ENCODE data around the gene CD5L.
A peak's percentile ranks its signal among the peaks of the same experiment; 100 is the strongest.

Gene CD5L

GRCh38 chr1:157841708-157842107 lies at the start of gene CD5L:
CD5L (minus strand) TSS chr1:157841808; CDS start chr1:157841701, 107 bp downstream.
- ATAC-seq (no peak), DNase-seq (no peak)

DNA sequence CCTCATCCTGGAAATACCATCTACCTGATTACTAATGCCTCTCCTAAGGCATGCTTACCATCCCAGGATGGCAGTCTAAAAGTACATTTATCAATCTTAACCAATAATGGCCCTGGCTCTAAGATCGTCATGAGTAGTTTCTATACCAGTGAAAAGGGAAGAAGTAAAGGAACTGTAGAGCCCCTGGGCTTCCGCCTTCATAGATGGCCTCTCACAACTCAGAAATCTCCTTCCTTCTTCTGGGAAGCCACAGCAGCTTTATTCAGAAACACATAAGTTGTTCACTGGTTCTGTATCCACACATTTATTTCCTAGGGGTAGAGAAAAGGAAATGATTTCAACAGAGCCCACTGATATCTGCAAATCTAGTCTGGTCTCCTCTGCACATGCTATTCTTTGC lies 41.0 kb upstream of the CD5L start:
- ATAC-seq (no peak), DNase-seq (no peak)

DNA sequence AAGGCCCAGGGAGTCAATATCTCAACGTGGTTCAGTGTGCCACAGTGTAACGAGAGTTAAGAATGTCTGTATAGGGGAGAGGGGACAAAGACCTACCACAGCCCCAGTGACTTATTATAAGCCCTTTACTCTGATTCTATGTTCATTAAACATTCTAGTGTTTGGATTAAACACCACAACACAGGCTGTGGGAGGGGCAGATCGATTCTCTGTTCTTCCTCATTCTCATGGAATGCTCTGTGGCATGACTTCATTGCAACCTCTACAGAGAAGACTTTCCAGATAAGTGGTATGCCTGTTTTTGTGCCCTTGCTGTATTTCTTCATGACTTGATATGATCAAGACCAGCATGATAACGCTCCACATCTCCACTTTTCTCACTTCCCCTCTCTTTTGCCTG lies 39.0 kb upstream of the CD5L start:
- no peak for DNase-seq
- ATAC-seq, result no peak

DNA sequence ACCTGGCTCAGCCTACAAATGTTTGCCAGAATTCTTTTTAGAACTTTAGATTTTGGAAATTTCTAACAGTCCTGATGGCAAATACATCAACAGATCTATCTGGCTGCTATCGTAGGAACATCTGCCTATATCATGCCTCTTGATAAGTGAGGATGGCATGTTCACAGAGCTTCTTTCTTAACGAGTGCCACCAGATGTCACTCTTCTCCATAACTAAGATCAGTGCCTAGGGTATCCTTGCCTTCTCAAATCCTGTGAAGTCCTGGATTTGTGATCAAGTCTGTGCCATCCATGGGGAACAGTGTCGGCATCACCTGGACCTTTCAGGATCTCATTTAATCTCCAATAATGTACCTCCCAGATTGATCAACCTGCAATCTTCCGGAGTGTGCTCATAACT lies 36.5 kb upstream of the CD5L start:
- DNase-seq, result no peak
- no peak for ATAC-seq

DNA sequence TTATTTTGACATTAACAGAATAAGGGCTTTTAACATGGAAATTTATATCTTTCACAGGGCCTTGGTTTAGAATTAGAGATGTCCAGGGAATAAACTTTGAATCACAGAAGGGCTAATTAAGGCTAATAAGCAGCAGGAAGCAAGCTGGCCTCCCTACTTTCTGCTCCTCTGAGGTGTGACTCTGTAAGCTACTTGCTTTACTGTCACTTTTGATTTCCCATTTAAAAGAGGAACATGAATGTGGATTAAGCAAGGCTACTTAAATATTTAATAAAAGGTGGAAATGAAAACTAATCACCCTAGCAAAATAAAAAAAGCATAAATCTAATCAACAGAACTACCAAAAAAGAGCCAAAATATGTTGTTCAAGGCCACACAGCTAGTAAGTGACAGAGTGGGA lies 28.9 kb upstream of the CD5L start:
- ATAC-seq (no peak), DNase-seq (no peak)

GRCh38 chr1:157868654-157869053 lies 27.0 kb upstream of the CD5L start:
- ATAC-seq (no peak), DNase-seq (no peak)

GRCh38 chr1:157862114-157863070 lies 20.8 kb upstream of the CD5L start:
- no peak for DNase-seq
- no peak for ATAC-seq

- no peak for ATAC-seq
Observed at GRCh38 chr1:157856538-157856937, 14.9 kb upstream of the CD5L start.

GRCh38 chr1:157852476-157852875 lies 10.9 kb upstream of the CD5L start:
- ATAC-seq (no peak), DNase-seq (no peak)

More at GRCh38 chr1:157856538-157856937, 14.9 kb upstream of the CD5L start:
- DNase-seq, result no peak

GRCh38 chr1:157849229-157849875 lies 7.7 kb upstream of the CD5L start:
- no peak for DNase-seq
- no peak for ATAC-seq

DNA sequence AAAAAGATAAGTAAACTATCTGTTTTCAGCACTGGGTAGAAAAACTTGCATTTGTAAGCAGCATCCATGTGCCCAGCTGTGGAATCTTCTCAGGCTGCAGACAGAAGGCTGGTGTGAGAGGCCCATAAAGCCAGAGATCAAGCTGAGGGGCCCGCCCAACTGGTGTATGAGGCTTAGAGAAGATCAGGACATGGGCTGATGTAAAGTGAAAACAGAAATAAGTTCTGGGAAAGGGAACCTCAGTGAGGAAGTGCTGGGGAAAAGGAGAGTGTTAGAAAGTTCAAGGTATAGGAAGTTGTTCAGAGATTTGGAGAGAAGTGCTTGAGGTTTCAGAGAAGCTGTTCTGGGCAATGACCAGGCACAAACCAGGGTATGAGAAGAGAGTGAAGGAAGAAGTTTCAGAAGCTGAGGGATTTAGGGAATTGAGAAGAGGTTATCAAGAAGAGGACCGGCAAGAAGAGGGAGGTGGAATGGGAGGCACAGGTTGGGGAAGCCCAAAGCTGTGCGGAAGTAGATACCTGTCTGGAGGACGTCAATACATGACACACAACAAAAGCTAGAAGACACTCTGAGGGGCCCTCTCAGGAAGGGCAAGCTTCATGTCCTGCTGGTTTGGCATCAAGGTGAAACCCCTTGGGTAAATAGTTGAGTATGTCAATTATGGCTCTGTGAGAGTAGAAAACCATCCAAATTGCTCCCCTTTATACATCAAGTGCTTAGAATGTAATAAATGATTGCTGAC lies 2.7 kb upstream of the CD5L start:
- ATAC-seq (no peak), DNase-seq (no peak)

- DNase-seq, result no peak
Observed at GRCh38 chr1:157842939-157843338, 1.3 kb upstream of the CD5L start.

DNA sequence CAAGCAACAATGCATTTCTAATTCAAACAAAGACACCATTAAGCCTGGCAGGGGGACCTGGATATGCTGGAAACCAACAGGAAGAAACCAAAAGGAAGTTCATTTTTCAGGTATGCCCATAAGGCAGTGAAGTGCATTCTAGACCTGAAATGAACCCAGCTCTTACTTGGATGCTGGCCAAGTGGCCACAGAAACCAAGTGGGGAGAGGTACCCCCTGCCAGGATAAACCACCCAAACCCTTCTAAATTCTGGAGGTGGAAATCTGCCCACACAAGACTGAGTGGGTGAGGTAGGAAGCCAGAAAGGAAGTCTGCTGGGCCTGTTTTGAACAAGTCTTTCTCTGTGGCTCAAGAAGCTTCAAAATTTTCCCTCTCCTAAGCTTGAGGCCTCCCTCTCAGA lies 2.6 kb downstream of the CD5L start:
- no peak for DNase-seq
- ATAC-seq, result no peak

More at GRCh38 chr1:157842939-157843338, 1.3 kb upstream of the CD5L start:
- ATAC-seq, result no peak

- ATAC-seq (no peak), DNase-seq (no peak)
Observed at GRCh38 chr1:157834430-157834829, 7.2 kb downstream of the CD5L start.

GRCh38 chr1:157833145-157833544 lies 8.5 kb downstream of the CD5L start:
- ATAC-seq, result no peak
- DNase-seq, result no peak

DNA sequence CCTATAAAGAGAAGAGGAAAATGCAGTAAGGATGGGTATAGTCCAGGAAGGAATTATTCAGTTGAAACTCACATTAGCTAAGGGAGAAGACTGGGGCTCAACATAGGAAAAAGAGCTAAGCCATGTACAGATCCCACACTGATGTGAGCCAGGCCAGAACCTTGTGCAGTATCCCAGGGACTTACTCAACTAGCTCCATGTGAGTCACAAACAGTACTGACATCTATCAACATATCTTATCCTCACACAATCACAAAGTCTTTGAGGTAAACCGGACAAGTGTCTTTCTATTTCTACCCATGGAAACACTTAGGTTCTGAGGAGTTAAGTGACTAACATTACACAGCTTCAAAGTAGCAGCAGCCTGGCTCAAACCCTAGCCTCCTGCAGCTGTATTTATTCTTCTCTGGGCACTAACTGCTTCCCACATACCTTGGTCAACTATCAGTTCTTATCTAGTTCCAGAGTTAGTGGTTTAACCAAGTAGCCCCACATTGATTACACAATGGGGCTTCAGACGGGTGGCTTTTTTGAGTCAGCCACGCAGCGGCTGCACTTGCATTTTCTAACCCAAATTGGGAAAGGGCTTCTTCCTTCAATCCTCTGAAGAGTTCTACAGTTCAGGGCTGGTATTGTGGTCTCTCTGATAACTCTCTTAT lies 9.5 kb downstream of the CD5L start:
- peak; percentile 34 for ATAC-seq
- no peak for DNase-seq

DNA sequence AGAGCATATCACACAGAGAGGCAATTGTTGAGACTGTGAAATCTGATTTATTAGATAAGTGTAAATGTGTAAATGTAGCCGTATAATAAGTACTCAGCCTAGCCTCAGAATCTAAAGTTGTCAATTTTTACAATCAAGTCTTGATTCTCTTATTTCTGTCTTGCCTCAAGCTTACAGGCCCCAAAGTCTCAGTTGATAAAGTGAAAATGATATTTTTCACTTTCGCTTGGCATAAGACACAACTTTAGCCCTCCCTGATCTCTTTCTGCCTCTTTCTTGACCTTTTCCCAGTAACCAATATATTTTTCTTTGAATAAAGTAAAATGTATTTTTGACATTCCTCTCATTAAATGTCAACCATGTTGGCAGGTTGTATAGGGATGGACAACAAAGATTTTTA lies 10.7 kb downstream of the CD5L start:
- no peak for ATAC-seq
- DNase-seq, result no peak

DNA sequence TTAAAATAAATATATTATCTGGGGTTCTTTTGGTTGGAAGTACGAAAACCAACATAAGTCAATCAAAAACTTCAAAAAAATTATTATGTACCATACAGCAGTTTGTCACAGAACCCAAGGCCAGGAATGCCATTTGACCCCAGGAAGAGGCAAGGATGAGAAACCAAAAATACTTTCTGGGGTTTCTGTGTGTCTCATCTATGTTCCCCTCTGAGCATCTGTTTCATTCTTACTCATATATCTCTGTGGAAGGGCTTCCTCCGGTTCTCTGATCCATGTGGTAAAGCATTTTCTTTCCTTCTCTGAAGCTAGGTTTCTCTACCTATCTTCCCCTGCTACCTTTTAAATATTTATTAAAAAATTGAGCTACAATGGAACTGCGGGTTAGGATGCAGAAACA lies 11.9 kb downstream of the CD5L start:
- no peak for DNase-seq
- ATAC-seq, result no peak

DNA sequence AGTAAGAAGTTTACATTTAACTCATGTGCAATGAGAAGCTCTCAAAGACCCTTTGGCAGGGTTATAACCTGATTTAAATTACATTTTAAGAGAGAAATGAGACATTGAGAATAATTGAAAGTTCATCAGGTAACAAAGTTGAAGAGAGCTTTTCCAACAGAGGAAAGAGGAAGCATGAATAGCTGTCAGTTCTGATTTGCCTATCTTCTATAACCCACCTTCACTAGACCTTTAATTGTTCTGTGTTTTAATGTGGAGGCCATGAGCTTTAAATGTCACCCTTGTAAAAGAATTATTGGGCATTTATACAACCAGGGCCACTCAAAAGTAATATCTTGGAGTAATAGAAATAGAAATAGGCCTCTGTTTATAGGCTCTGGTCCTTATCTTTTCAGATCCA lies 12.4 kb downstream of the CD5L start:
- DNase-seq (no peak), ATAC-seq (no peak)

DNA sequence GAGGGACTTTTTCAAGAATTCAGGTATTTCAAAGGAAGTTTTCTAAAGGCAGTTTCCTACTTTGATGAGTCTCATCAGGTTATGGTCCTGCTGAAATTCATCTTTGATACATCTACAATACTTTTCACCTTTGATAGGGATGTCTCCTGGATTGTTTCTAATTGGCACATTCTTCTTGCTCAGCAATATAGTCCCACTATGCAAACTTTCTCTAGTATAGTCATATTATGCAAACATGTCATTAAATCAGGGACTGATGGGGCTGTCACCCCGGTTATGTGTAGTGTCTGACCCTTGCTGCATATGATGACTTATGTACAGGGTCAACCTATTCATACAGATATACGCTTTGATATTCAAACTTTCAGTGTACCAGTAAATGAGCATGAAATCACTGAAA lies 21.3 kb downstream of the CD5L start:
- no peak for ATAC-seq
- DNase-seq, result no peak

- ATAC-seq (no peak), DNase-seq (no peak)
Observed at GRCh38 chr1:157819896-157820295, 21.7 kb downstream of the CD5L start, which contains the start of gene FCRL1. FCRL1 (minus strand) TSS chr1:157820120; CDS start chr1:157820037, 83 bp downstream.

DNA sequence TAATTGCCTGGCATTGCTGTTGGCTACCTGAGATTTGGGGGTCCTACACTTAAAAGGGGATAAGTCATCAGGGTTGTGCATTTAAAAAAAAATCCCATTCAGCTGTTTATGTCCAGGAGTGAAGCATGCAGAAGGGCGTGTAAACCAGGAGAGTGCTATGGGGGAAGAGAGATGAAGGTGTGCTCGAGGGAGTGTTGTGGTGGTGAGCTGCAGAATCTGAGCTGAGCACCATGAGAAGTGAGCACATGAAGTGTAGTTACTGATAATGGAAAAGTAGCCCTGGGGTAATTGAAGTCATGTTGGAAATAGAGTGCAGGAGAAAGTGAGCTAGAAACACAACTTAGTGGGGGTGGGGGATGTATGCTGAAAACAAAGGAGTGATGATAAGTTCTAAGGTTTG lies 22.4 kb downstream of the CD5L start:
- no peak for ATAC-seq
- DNase-seq, result no peak
